DND-41 (cell line): ENCODE data around the gene TMCC2.

Source experiments
- EZH2 ChIP-seq: IDR thresholded peaks from 3 replicates; pipeline ENCODE4 v1.6.1; 2012; ENCODE audit warnings: borderline replicate concordance, low read depth, mild to moderate bottlenecking, moderate library complexity, low read length, inconsistent platforms; ENCODE audit not compliant: severe bottlenecking
- TF ChIP-seq, protein P1 (sequence below): IDR thresholded peaks from 2 replicates; pipeline ENCODE4 v1.5.1; 2012; ENCODE audit warnings: borderline replicate concordance, low read length, moderate library complexity, mild to moderate bottlenecking; ENCODE audit not compliant: poor library complexity, severe bottlenecking; ENCODE audit errors: extremely low read depth

GRCh38 chr1:205266611-205267305 lies 39.0 kb downstream of the TMCC2 start:
- TF ChIP-seq, protein P1, sequence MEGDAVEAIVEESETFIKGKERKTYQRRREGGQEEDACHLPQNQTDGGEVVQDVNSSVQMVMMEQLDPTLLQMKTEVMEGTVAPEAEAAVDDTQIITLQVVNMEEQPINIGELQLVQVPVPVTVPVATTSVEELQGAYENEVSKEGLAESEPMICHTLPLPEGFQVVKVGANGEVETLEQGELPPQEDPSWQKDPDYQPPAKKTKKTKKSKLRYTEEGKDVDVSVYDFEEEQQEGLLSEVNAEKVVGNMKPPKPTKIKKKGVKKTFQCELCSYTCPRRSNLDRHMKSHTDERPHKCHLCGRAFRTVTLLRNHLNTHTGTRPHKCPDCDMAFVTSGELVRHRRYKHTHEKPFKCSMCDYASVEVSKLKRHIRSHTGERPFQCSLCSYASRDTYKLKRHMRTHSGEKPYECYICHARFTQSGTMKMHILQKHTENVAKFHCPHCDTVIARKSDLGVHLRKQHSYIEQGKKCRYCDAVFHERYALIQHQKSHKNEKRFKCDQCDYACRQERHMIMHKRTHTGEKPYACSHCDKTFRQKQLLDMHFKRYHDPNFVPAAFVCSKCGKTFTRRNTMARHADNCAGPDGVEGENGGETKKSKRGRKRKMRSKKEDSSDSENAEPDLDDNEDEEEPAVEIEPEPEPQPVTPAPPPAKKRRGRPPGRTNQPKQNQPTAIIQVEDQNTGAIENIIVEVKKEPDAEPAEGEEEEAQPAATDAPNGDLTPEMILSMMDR, result no peak
- no peak for TF ChIP-seq EZH2
